ENCODE data around the gene PIK3R3.

DNA sequence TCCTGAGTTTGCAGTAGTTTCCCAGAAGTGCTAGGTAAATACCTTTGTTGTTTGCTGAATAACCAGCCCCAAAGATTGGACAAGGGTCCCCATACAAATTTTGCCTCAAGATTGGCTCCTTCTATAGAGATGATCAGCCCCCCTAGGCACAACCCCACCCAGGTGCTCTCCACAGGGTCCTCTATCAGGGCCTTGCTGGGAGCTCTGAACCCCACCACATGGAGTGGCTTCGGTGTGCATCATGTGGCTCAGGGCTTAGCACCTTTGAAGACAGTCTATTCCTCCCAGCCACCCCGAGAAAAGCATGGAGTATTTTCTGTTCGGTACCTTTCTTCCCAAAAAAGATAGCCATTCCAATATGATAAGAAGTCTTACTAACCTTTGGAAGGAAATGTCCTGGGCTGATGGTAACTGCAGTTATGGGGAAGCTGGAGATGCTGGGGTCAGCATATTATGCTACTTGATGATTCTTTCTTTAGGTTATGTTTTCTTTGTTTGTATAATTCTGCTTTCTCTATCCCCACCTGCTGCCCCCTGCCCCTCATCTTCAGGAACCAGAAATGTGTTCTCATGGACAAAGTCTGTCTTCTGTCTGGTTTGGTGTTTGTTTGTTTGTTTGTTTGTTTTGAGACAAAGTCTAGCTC is 37.5 kb upstream of the PIK3R3 start:
- TF ChIP-seq, protein P1, sequence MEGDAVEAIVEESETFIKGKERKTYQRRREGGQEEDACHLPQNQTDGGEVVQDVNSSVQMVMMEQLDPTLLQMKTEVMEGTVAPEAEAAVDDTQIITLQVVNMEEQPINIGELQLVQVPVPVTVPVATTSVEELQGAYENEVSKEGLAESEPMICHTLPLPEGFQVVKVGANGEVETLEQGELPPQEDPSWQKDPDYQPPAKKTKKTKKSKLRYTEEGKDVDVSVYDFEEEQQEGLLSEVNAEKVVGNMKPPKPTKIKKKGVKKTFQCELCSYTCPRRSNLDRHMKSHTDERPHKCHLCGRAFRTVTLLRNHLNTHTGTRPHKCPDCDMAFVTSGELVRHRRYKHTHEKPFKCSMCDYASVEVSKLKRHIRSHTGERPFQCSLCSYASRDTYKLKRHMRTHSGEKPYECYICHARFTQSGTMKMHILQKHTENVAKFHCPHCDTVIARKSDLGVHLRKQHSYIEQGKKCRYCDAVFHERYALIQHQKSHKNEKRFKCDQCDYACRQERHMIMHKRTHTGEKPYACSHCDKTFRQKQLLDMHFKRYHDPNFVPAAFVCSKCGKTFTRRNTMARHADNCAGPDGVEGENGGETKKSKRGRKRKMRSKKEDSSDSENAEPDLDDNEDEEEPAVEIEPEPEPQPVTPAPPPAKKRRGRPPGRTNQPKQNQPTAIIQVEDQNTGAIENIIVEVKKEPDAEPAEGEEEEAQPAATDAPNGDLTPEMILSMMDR (conservative IDR thresholded peaks at IDR 0.05; ENCODE audit: low read depth, low read length) = no peak
- no peak for TF ChIP-seq EZH2 (IDR thresholded peaks at IDR 0.05; ENCODE audit: borderline replicate concordance, low read depth, low read length, poor library complexity, severe bottlenecking)
